ENCODE data around the gene MAP3K1. TPM values are rescaled to one million over a fixed set of nuclear protein-coding genes. Genes with fewer than 3 reads are reported as not detected.
A peak's percentile ranks its signal among the peaks of the same experiment; 100 is the strongest.

The MAP3K1 gene
- total RNA-seq, 1 donor from 2014 or later, result 50.5 TPM

DNA sequence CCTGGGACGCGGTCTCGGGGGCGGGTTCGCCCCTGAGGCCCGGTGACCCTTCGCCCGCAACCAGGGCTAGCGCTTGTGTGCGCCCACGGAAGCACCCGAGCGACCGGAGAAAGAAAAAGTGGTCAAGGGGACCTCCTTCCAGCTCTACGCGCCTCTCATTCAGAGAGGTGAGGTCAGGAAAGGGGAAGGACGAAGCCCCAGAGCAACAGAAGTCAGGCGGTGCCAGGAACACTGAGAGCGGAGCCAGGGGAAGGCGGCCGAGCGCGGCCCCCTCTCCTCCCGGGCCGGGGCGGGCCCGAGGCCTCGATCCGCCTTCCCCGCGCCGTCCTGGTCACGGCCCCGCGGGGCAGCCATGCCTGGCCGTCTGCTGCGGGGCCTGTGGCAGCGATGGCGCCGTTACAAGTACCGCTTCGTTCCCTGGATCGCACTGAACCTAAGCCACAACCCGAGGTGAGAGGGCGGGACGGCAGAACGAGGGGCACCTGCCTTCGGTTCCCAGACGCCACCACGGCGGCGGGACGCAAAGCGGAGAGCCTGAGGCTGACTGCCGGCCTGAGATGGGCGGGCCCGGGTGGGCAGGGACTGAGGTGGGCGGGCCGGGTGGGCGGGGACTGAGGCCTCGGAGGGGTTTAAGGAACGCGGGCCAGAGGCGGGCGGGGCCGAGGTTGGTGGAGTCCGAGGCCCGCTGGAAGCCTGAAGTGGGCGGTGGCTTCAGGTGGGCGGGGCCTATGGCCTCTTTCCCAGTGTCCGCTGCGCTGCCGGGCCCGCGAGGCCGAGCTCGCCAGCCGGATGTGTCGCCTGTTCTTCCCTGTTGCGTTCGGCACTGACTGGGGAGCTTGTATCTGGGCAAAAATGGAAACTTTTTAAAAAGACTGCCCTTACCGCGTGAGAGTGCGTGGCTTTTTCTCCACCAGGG lies 94.2 kb downstream of the MAP3K1 start, which contains the start of gene SETD9:
SETD9 (plus strand) TSS at position 303 of the 916 bp plus-strand sequence; CDS start at position 353, 50 bp downstream.
- peak; percentile 98 for DNase-seq

DNA sequence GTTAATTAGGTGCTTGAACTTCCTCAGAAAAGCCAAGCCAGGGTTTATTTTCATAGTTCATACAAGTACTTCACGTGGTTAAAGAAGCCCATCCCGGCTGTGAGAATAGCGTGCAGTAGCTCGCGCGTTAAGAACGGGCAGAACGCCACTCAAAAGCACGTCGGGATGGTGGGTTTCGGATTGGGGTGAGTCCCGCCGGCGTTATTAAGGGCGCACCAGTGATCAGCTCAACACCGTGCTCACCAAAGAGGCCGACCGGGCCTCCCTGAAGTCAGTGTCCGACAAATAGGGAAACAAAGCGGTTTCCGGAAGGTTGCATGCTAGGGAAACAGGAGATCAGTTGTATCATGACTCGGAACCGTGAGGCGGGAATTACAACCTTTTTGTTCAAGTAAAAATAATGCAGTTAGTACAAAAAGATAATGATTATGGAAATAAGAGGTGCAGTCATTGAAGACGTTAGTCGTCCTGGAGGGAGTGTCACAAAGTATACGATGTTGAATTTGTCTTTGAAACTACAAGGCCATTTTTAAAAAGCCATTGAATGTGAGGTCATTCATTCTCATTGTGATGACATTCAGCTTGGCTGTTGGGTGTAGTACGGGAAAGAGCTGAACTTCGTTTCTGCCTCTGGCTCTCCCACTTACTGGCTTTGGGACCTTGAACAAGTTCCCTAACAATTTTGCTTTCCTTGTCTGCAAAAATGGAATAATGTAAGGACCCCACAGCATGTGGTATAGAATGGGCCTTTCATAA lies 95.0 kb downstream of the MAP3K1 start:
- DNase-seq, result no peak

DNA sequence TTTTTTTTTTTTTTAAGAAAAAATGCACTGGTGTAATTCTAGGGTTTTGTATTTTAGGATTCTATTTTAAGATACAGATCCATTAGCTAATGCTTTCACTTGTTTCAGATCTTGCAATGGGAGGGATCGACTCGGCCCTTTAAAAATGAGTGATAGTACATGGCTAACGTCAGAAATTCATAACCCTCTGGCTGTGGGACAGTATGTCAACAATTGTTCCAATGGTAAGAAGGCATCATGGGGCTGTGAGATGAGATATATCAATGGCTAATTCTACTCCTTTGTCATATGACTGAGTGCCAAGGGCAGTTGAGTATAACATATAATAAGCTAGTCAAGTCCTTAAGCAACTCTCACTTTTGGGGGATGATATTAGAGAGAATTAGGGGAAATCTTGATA lies 98.4 kb downstream of the MAP3K1 start:
- DNase-seq, result no peak

DNA sequence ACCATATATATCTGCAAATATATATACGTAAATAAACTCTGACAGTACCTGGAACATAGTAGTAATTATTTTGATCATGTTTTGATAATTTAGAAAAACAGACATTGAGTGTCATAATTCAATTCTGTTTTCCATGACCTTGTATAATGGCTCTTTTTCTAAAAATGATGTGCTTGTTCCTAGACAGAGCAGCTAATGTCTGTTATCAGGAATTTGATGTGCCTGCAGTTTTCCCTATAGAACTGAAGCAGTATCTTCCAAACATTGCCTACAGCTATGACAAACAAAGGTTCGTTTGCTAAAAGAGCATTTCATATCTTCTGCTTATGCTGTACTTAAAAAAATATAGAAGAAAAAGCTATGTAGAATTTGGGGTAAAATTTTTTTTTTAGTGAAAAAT lies 99.3 kb downstream of the MAP3K1 start:
- DNase-seq, result no peak

DNA sequence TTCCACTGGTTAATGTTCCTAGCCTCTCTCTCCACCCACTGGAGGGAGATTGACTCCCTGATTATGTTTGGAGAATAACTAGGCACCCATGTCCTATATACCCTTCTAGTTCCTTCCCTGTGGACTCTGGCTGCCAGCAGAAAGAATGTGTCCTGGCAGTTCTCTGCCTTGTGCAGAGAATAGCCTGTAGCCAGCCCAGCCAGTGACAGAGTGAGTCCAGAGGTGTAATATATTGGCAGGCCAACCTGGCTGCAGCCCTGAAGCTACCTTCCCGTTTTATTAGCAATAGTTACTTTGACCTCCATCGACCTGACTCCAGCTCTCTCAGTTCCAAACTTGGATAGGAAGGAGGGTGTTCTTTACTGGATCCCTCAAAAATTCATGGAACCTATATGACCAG lies 102.2 kb downstream of the MAP3K1 start:
- DNase-seq, result no peak

DNA sequence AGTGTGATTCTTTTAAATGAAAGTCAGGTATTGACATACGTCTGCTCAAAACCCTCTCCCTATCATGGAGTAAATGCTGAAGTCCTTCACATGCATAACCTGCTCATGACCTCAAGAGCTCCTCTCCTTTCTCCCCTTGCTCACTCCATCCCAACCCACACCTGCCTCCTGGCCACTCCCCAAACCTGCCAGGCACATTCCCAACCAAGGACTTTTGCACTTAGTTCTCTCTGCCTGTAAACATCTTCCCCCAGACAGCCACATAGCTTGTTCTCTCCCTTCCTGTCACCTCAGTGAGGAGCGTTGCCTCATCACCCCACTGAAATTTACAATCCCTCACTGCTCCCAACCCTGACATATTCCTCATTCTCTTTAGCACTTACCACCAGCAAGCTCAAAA lies 102.7 kb downstream of the MAP3K1 start:
- DNase-seq, result no peak

DNA sequence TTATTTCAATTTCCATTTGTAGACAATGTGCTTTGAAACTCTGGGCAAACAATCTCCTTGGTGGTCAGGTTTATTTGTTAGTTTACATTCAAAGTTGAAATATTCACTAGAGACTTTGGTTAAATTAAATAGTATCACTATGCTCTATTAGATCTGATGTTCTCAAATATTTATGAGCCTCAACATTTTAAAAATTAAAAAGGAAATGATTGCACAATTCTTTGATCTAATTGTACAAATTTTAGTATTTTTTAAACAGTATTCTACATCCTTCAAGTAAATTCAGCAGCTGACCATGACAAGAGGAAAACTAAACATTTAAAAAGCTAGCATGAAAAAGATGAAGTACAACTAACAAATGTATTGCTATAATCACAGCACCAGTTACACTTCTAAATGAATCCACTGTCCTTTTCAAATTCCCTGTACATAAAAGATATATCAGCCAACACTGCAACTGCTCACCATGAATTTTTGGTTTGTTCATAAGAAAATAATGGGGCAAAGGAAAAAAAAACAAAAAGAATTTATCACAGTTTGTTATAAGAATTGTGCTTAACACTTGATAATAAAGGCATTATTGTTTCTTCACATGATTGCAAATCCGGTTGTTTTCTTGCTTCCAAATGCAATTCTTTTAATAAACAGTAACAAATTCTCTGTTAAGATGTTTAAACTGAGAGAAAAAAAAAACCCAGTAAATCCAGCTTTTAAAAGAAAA lies 104.8 kb downstream of the MAP3K1 start:
- no peak for DNase-seq

DNA sequence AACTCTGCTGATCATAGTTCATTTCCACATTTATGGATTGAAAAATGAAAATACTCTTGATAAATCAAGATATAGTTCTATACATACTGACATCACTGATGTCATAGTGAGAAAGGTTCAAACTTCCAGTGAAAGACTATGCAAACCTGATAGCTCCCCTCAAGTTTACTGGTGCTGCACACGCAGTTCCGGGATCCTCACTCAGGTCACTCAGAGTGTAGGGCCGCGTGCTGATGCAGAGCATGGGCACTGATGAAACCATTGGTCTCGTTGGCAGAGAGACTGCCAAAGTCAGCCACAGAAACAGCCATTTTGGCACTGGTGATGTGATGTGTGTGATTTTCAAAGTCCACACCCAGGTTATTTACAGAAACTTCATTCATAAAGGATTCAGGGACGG lies 107.6 kb downstream of the MAP3K1 start:
- DNase-seq, result no peak

DNA sequence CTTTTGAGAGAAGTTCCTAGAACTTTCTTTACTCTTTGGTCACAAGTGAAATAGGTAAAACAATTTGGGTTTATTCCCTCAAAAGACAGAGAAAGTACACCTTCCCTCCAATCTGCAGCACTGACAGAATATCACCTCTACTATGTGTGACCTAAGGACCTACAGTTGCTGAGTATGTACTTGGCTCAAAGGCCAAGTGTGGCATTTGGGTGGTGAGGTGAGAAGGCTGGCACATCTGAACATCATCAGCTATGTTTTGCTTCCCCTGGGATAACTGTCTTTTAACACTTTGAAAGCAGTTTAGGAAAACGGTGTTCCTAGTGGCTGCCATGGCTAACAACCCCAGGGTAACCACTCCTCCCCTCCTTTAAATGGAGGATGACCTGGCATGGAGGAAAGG lies 119.0 kb downstream of the MAP3K1 start:
- no peak for DNase-seq

DNA sequence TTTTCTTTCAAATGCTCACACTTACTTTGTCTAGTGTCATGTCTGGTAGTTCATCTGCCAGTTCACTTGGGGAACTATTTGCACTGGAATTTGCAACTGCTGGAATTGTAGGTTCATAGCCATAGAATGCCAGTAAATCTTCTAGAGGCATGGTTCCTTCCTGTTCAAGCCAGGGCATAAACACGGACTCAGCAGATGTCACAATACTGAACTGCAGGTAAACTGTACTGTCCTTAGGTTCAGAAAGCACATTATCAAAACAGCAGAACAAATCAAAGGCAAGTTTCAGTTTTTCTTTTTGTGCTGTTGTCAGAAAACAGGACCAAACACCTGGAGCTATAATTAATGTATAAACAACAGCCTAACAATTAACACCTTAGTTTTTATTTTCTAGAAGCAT lies 123.5 kb downstream of the MAP3K1 start:
- no peak for DNase-seq

DNA sequence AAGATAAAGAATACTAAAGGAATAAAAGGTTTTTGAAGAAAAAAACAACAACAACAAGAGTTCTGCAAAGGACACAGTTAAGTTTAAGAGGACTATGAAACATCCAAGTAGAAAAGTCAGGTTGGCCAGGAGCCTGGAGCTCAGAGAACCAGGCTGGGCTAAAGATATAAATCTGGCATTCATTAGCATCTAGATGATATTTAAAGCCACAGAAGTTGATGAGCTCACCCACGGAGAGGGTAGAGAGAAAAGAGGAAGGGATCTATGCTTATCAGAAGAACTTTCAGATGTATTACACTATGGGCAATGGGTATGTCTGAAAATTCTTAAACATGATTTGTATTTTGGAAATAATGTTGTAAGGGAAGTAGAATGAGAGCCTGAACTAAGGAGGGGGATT lies 126.6 kb downstream of the MAP3K1 start:
- DNase-seq, result no peak

Other genes starting within 250 kb of the MAP3K1 start
- gene SETD9, start 94.0 kb downstream of the MAP3K1 start, total RNA-seq, result 10.2 and 14.7 TPM in 2 replicates
- 35.9 and 42.0 TPM in 2 replicates for gene MIER3, start 136.6 kb downstream of the MAP3K1 start, total RNA-seq